Retinal pigment epithelial cell (primary cell): ENCODE data around the gene MFAP1.
"Not testable (repeated sequence)": the region's sequence is repeated elsewhere in the genome, so short reads cannot be mapped to it uniquely, and the experiment has no call there.

Source experiments
- DNase-seq: peaks from one replicate; pipeline ENCODE4 v3.0.0-alpha.2; 2010; ENCODE audit warnings: low read depth
- H3K4me3 ChIP-seq: 2 replicates; pipeline ENCODE4 v1.5.1; 2011; ENCODE audit warnings: mild to moderate bottlenecking, low read length, control low read depth, moderate library complexity
- TF ChIP-seq, protein P1 (sequence below): conservative IDR thresholded peaks from 2 replicates; pipeline ENCODE4 v1.5.1; 2011; ENCODE audit warnings: low read depth, low read length, control low read depth, inconsistent platforms

Gene MFAP1

DNA sequence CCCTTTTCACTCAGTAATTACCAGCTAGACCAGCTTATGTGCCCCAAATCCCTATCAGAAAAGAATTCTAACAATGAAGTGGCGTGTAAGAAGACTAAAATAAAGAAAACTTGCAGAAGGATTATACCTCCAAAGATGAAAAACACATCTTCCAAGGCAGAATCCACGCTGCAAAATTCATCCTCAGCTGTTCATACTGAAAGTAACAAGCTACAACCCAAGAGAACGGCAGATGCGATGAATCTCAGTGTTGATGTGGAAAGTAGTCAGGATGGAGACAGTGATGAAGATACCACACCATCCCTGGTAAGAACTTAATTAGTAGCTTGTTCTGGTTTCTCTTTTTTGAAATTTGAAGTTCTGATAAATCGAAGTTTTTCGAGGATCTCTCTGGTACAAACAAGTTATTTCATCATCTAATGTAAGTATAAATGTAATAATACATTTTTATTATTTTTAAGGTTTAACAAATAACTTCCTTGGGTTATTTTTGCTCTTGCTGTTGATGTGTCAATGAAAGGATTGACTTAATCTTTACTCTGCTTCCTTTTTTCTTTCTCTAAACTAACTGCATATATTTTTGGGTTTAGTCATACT is 3.7 kb upstream of the MFAP1 start:
- H3K4me3 ChIP-seq, result peak overlapping the region; percentile 49
- DNase-seq, result no peak
- TF ChIP-seq, protein P1, sequence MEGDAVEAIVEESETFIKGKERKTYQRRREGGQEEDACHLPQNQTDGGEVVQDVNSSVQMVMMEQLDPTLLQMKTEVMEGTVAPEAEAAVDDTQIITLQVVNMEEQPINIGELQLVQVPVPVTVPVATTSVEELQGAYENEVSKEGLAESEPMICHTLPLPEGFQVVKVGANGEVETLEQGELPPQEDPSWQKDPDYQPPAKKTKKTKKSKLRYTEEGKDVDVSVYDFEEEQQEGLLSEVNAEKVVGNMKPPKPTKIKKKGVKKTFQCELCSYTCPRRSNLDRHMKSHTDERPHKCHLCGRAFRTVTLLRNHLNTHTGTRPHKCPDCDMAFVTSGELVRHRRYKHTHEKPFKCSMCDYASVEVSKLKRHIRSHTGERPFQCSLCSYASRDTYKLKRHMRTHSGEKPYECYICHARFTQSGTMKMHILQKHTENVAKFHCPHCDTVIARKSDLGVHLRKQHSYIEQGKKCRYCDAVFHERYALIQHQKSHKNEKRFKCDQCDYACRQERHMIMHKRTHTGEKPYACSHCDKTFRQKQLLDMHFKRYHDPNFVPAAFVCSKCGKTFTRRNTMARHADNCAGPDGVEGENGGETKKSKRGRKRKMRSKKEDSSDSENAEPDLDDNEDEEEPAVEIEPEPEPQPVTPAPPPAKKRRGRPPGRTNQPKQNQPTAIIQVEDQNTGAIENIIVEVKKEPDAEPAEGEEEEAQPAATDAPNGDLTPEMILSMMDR, result no peak

DNA sequence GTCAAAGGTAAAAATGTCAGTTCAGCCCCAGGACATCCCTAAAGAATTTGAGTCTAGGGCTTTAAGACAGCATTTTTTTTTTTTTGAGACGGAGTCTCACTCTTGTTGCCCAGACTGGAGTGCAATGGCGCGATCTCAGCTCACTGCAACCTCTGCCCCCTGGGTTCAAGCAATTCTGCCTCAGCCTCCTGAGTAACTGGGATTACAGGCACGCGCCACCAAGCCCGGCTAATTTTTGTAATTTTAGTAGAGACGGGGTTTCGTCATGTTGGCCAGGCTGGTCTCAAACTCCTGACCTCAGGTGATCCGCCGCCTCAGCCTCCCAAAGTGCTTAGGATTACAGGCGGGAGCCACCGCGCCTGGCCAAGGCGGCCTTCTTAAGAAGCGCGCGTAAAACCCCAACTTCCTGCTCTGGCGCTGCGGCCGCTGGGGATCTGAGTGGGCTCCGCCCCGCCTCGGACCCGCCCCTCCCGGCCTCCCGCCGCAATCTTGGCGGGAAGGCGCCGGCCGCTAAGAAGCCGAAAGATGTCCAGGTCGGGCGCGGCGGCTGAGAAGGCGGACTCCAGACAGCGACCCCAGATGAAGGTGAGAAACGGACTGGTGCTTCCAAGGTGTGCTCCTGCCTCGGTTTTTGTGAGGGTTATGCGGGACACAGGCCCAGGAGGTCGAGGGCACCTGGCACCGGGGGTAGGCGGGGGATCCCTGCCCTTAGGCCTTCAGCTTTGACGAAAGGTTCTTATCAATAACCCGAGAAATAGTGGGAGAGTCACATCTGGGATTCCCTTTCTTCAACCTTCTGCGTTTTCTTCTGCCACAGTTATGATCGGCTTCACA is 2.2 kb upstream of the MFAP1 start, which contains the start of gene WDR76:
WDR76 (plus strand) TSS at position 495 of the 834 bp plus-strand sequence; CDS start at position 526, 31 bp downstream.
- peak within 1 kb of the TSS; percentile 49 for H3K4me3 ChIP-seq
- DNase-seq, result peak; percentile 49
- TF ChIP-seq, protein P1, result no peak

DNA sequence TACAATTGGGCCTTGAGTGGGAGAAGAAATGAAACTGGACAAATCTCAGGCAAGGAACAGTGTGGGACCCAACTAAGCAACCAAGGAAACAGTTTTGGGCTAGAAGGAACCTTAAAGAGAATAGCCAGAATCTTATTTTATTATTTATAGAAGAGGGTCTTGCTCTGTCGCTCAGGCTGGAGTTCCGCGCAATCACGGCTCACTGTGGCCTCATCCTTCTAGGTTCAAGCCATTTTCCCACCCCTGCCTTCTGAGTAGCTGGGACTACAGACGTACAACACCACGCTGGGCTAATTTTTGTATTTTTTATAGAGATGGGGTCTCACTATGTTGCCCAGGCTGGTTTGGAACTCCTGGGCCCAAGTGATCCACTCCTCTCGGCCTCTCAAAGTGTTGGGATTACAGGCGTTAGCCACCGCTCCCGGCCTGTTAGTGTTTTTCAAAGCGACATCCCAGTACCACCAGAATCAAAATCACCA is 1.6 kb upstream of the MFAP1 start:
- peak overlapping the region; percentile 49 for H3K4me3 ChIP-seq
- no peak for DNase-seq
- TF ChIP-seq, protein P1, result no peak

DNA sequence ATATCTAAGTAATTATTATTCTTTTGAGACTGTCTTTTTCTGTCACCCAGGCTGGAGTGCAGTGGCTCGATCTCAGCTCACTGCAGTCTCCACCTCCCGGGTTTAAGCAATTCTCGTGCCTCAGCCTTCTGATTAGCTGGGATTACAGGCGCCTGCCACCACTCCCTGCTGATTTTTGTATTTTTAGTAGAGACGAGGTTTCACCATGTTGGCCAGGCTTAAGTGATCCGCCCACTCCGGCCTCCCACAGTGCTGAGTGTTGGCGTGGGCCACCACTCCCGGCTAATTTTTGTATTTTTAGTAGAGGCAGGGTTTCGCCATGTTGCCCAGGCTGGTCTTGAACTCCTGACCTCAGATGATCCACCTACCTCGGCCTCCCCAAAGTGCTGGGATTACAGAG is 815 bp upstream of the MFAP1 start:
- not testable (repeated sequence) for H3K4me3 ChIP-seq, DNase-seq

DNA sequence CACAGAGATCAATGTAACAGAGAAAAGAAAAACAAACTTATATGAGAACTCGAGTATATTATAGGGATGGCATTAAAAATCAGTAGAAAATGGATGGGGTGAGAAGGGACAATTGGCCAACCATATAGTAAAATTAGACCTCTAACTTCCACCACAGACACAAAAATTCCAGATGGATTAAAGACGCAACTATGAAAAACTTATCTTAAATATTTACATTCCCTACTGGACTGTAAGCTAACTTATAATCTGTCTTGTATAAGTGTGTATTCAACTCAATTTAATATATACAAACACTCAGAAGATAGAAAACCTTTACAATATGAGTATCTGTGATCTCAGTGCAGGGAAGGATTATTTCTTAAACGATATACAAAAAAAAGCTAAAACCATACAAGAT is 3.0 kb downstream of the MFAP1 start:
- no peak for DNase-seq
- TF ChIP-seq, protein P1, result no peak
- H3K4me3 ChIP-seq, result no peak overlapping the region

DNA sequence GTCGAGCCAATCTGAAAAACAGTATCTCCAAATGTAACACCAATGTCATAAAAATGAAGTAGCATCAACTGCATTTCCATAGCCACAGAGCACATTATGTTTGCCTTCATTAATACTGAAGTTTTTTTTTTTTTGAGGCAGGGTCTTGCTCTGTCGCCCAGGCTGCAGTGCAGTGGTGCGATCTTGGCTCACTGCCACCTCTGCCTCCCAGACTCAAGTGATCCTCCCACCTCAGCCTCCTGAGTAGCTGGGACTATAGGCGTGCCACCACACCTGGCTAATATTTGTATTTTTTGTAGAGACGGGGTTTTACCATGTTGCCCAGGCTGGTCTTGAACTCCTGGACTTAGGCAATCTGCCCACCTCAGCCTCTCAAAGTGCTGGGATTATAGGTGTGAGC is 9.4 kb downstream of the MFAP1 start:
- H3K4me3 ChIP-seq, DNase-seq: not testable (repeated sequence)

DNA sequence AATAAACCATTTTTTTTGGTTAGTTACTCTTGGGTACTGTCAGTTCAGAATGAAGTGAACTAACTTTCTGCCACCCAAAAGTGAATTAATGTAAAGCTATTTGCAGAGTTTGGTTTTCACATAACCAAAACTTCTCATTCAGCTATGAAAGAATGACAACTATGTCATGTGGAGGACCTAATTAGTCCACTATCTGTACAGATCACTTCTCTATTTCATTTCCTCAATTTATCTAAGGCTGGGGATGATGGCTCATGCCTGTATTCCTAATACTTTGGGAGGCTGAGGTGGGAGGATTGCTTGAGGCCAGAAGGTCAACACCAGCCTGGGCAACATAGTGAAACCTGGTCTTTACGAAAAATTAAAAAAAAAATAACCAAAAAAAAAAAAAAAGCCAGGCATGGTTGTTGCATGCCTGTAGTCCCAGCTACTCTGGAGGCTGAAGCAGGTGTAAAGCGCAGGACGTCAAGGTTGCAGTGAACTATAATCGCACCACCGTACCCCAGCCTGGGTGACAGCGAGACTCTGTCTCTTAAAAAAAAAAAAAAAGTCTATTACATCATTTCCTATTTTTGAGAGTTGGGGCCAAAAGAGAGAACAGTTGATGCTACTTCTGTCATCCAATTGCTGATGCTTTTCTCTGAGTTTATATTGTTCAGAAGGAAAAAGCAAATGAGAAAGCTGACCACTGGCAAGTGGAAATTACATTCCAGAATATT is 15.4 kb downstream of the MFAP1 start:
- TF ChIP-seq, protein P1, result no peak
- H3K4me3 ChIP-seq, result no peak overlapping the region
- DNase-seq, result no peak

DNA sequence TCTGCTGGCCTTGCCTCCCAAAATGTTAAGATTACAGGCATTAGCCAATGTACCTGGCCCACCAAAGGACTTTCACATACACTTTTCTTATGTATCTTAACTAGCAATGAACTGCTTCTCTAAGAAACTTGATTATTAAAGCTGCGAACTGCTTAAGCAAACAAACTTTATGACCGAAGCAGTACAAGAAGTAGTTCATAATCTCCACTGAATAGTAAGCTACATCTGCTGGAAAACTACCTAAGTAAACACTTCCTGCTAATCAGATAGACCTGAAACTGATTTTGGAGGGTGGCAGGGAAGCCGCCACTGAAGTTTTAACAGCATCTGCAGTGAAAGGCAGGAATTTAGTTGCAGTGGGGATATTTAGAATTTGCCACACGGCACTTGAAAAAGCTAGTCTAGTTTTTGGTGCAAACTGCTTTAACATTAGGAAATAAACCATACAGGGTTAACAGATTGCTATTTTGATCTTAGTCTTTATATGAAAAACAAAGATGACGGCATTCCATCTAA is 16.0 kb downstream of the MFAP1 start:
- no peak overlapping the region for H3K4me3 ChIP-seq
- no peak for DNase-seq
- TF ChIP-seq, protein P1, result no peak

DNA sequence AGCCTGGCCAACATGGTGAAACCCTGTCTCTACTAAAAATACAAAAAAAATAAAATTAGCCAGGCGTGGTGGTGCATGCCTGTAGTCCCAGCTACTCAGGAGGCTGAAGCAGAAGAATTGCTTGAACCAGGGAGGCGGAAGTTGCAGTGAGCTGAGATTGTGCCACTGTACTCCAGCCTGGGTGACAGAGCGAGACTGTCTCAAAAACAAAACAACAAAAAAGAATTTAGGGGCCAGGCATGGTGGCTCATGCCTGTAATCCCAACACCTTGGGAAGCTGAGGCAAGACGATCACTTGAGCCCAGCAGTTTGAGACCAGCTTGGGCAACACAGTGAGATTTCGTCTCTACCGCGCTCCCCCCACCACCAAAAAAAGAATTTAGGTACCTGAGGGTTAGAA is 21.8 kb downstream of the MFAP1 start:
- DNase-seq, H3K4me3 ChIP-seq: not testable (repeated sequence)
